Measurements from ENCODE around the gene ATF3. TPM values are rescaled to one million over a fixed set of nuclear protein-coding genes. Genes with fewer than 3 reads are reported as not detected.

Gene ATF3
- total RNA-seq, 2 experiments from 2014 or later = 12.1 to 12.5 TPM

DNA sequence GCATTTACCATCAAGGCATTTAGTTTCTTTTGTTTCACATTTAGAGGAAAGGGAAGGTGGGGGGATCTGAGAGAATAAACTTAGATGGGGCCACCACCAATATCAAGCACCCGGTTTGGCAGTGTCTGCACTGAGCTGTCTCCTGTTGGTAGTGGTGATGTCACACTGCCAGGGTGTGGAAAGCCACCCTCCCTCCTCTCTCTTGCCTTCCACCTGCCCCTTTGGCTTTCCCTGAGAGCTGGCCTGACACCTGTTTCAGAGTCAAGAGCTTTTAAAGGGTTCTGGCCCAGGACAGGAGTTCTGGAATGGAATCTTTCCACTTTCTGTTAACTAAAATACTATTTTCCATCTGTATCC is 13.4 kb downstream of the ATF3 start:
- ATAC-seq = peak; percentile 27
- H3K4me3 Mint-ChIP-seq = no peak overlapping the region
- DNase-seq = no peak
- POLR2A ChIA-PET = no interaction called here
- H3K27me3 Mint-ChIP-seq (ENCODE audit: low read depth) = no peaks in the 10 kb centered on the region
- H3K9me3 Mint-ChIP-seq (ENCODE audit: insufficient read depth) = no peaks in the 10 kb centered on the region
- peaks cover 19% of the 10 kb centered on the region for H3K4me1 Mint-ChIP-seq (ENCODE audit: low read depth)
- H3K36me3 Mint-ChIP-seq (ENCODE audit: low read depth) = peaks cover 37% of the 10 kb centered on the region
- CTCF ChIA-PET = interaction anchor here (1.3 to 1.5 kb wide), 2 partner anchors 9 to 166 kb away, joined by 4 to 5 read pairs; no protein-coding TSS in a partner anchor
- no peak overlapping the region for H3K27ac Mint-ChIP-seq

DNA sequence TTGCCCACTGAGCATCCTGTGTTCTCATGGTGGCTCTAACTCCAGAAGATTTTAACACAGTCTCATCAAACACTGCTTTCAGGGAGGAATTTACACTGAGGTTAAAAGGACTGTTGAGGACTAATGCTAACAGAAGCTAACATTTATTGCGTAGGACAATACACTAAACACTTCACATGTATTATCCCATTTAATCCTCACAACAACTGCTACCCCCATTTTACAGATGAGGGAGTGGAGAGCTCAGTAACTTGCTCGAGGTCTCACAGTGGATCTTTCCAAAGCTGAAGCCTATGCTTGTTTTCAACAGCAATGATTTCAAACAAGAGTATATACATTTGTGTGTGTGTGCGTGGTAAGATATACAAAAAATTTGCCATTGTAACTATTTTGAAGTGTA is 13.9 kb downstream of the ATF3 start:
- ChIA-PET POLR2A (no interaction called here), CTCF (interaction anchor here (1.3 to 1.5 kb wide), 2 partner anchors 9 to 167 kb away, joined by 4 to 5 read pairs; no protein-coding TSS in a partner anchor)
- H3K36me3 Mint-ChIP-seq (ENCODE audit: low read depth) = peaks cover 37% of the 10 kb centered on the region
- no peak overlapping the region for H3K4me3 Mint-ChIP-seq
- H3K27me3 Mint-ChIP-seq (ENCODE audit: low read depth) = peaks cover 2% of the 10 kb centered on the region
- no peak for DNase-seq
- peaks cover 19% of the 10 kb centered on the region for H3K4me1 Mint-ChIP-seq (ENCODE audit: low read depth)
- no peaks in the 10 kb centered on the region for H3K9me3 Mint-ChIP-seq (ENCODE audit: insufficient read depth)
- no peak overlapping the region for H3K27ac Mint-ChIP-seq
- ATAC-seq = peak; percentile 5

DNA sequence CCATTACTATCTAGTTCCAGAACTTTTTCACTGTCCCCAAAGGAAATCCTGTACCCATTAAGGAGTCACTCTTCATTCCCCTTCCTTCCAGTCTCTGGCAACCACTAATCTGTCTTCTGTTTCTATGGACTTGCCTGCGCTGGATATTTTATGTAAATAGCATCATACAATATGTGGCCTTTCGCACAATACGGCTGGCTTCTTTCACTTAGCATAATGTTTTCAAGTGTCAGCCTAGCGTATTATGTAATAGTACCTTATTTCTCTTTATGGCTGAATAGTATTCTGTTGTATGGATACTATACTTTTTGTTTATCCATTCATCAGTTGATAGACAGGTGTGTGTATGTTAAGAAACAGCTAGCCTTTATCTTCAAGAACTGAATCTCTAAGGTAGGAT is 14.3 kb downstream of the ATF3 start:
- ChIA-PET POLR2A (no interaction called here), CTCF (interaction anchor here (1.5 kb wide), 1 partner anchor 8 kb away, joined by 4 read pairs; no protein-coding TSS in a partner anchor)
- Mint-ChIP-seq H3K36me3 (ENCODE audit: low read depth) (peaks cover 34% of the 10 kb centered on the region), H3K4me3 (no peak overlapping the region), H3K4me1 (ENCODE audit: low read depth) (peaks cover 19% of the 10 kb centered on the region), H3K27me3 (ENCODE audit: low read depth) (peaks cover 3% of the 10 kb centered on the region), H3K9me3 (ENCODE audit: insufficient read depth) (no peaks in the 10 kb centered on the region), H3K27ac (no peak overlapping the region)
- ATAC-seq (peak; percentile 8), DNase-seq (no peak)

DNA sequence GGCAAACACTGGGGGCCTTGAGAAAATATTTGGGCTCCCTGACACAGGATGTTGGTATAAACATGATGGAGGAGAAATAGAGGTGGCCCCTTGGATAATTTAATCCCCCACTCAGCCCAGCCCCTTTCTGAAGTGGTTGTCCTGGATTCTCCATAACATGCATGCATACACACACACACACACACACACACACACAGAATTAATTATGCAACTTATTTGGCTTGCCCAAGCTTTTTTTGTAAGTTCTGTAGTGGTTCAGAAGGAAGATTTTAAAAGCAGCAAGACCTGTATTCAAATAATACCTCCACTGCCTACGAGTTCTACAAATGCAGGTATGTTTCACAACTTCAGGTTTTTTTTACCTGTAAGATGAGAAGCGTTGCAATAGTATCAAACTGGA is 15.0 kb downstream of the ATF3 start:
- CTCF ChIA-PET = no interaction called here
- POLR2A ChIA-PET = no interaction called here
- Mint-ChIP-seq H3K4me1 (ENCODE audit: low read depth) (peaks cover 19% of the 10 kb centered on the region), H3K27ac (no peak overlapping the region), H3K9me3 (ENCODE audit: insufficient read depth) (no peaks in the 10 kb centered on the region), H3K4me3 (no peak overlapping the region), H3K36me3 (ENCODE audit: low read depth) (peaks cover 27% of the 10 kb centered on the region), H3K27me3 (ENCODE audit: low read depth) (peaks cover 3% of the 10 kb centered on the region)
- DNase-seq (no peak), ATAC-seq (no peak)

DNA sequence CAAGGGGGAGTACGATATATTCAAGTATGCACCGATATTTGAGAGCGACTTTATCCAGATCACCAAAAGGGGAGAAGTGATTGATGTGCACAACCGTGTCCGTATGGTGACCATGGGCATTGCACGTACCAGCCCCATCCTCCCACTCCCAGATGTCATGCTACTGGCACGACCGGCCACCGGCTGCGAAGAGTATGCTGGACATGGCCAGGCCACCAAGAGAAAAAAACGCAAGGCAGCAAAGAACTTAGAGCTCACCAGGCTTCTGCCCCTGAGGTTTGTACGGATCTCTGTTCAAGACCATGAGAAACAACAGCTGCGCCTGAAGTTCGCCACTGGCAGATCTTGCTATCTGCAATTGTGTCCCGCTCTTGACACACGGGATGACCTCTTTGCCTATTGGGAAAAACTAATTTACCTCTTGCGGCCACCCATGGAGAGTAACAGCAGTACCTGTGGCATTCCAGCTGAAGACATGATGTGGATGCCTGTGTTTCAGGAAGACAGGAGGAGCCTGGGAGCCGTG is 16.5 kb downstream of the ATF3 start:
- ChIA-PET POLR2A (no interaction called here), CTCF (no interaction called here)
- H3K27me3 Mint-ChIP-seq (ENCODE audit: low read depth) = peaks cover 3% of the 10 kb centered on the region
- H3K9me3 Mint-ChIP-seq (ENCODE audit: insufficient read depth) = no peaks in the 10 kb centered on the region
- no peak overlapping the region for H3K27ac Mint-ChIP-seq
- no peak for DNase-seq
- H3K4me3 Mint-ChIP-seq = no peak overlapping the region
- H3K36me3 Mint-ChIP-seq (ENCODE audit: low read depth) = peaks cover 17% of the 10 kb centered on the region
- ATAC-seq = no peak
- peaks cover 18% of the 10 kb centered on the region for H3K4me1 Mint-ChIP-seq (ENCODE audit: low read depth)

DNA sequence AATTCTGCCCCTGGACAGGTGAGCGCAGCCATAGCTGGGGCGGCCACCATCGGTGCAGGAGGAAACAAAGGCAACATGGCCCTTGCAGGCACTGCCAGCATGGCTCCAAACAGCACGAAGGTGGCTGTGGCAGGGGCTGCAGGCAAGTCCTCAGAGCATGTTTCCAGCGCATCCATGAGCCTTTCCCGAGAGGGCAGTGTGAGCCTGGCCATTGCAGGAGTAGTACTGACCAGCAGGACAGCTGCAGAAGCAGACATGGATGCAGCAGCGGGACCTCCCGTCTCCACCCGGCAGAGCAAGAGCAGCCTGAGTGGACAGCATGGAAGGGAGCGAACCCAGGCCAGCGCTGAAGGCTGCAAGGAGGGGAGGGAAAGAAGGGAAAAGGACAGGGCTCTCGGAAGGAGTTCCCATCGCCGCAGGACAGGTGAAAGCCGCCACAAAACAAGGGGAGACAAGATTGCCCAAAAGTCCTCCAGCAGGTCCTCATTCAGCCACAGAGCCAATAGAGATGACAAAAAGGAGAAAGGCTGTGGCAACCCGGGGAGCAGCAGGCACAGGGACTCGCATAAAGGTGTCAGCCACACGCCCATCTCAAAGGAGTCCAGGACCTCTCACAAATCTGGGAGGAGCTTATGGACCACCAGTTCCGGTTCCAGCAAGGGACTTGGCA is 17.4 kb downstream of the ATF3 start:
- DNase-seq (no peak), ATAC-seq (no peak)
- POLR2A ChIA-PET = interaction anchor here (1.1 kb wide), 1 partner anchor 18 kb away, joined by 3 read pairs; the partner anchor contains the start of gene ATF3
- no peak overlapping the region for H3K27ac Mint-ChIP-seq
- H3K9me3 Mint-ChIP-seq (ENCODE audit: insufficient read depth) = no peaks in the 10 kb centered on the region
- CTCF ChIA-PET = no interaction called here
- H3K36me3 Mint-ChIP-seq (ENCODE audit: low read depth) = peaks cover 8% of the 10 kb centered on the region
- H3K4me3 Mint-ChIP-seq = no peak overlapping the region
- peaks cover 14% of the 10 kb centered on the region for H3K4me1 Mint-ChIP-seq (ENCODE audit: low read depth)
- peaks cover 3% of the 10 kb centered on the region for H3K27me3 Mint-ChIP-seq (ENCODE audit: low read depth)

DNA sequence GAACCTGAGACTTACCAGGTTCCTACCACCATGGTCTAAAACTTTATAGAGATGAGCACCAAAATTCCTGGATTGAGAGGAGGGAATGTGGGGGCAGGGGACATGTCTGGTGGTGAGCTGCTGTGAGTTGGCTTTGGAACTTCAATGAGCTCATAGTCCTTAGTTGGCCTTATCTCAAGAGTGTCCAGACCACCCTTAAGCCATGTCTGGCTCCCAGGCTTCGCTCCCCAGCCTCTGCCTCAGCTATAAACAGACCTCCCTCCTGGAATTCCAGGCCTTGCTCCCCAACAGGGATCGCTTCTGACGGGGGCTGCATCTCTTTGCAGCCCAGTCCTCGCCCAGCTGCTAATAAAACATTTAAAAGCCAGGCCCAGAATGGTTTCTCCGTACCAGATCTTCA is 19.5 kb downstream of the ATF3 start:
- ChIA-PET CTCF (interaction anchor here (1.2 to 1.4 kb wide), 2 partner anchors 148 to 151 kb away, joined by 3 to 4 read pairs; no protein-coding TSS in a partner anchor), POLR2A (interaction anchor here (0.6 kb wide), 1 partner anchor 579 kb away, joined by 3 read pairs; no protein-coding TSS in a partner anchor)
- ATAC-seq (no peak), DNase-seq (no peak)
- no peaks in the 10 kb centered on the region for H3K9me3 Mint-ChIP-seq (ENCODE audit: insufficient read depth)
- H3K36me3 Mint-ChIP-seq (ENCODE audit: low read depth) = peaks cover 2% of the 10 kb centered on the region
- H3K27me3 Mint-ChIP-seq (ENCODE audit: low read depth) = peaks cover 3% of the 10 kb centered on the region
- no peak overlapping the region for H3K4me3 Mint-ChIP-seq
- no peak overlapping the region for H3K27ac Mint-ChIP-seq
- H3K4me1 Mint-ChIP-seq (ENCODE audit: low read depth) = no peaks in the 10 kb centered on the region

DNA sequence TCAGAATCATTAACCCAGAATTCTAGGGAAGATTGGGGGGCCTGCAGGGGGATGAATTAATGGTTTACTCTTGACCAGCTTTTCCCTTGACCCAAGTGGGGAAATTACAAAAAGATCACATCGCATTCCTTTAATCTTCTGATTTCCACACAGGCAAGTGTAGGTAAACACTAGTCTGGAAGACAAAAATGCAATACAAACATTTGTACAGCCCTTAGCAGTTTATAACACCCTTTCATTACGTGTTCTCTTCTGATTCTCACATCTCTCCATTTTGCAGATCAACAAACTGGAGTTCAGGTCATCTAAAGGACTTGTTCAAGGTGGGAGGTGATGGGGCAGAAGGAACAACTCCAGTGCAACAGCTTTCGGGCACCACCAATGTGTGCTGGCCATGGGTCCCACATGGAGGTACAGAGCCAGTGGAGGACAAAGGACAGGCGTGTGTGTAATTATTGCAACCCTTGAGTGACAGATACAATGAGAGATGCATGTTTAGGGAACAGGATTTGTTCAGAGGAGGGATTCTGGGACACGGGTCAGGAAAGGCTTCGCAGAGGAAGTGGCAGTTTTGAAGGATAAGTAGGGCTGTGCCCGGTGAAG is 20.4 kb downstream of the ATF3 start:
- H3K36me3 Mint-ChIP-seq (ENCODE audit: low read depth) = peaks cover 2% of the 10 kb centered on the region
- peaks cover 3% of the 10 kb centered on the region for H3K27me3 Mint-ChIP-seq (ENCODE audit: low read depth)
- CTCF ChIA-PET = interaction anchor here (0.9 to 2.8 kb wide), 6 partner anchors 10 to 173 kb away, joined by 3 to 17 read pairs (median 4); no protein-coding TSS in a partner anchor
- no peaks in the 10 kb centered on the region for H3K4me1 Mint-ChIP-seq (ENCODE audit: low read depth)
- POLR2A ChIA-PET = no interaction called here
- no peak for ATAC-seq
- no peak for DNase-seq
- H3K27ac Mint-ChIP-seq = no peak overlapping the region
- no peaks in the 10 kb centered on the region for H3K9me3 Mint-ChIP-seq (ENCODE audit: insufficient read depth)
- H3K4me3 Mint-ChIP-seq = no peak overlapping the region

DNA sequence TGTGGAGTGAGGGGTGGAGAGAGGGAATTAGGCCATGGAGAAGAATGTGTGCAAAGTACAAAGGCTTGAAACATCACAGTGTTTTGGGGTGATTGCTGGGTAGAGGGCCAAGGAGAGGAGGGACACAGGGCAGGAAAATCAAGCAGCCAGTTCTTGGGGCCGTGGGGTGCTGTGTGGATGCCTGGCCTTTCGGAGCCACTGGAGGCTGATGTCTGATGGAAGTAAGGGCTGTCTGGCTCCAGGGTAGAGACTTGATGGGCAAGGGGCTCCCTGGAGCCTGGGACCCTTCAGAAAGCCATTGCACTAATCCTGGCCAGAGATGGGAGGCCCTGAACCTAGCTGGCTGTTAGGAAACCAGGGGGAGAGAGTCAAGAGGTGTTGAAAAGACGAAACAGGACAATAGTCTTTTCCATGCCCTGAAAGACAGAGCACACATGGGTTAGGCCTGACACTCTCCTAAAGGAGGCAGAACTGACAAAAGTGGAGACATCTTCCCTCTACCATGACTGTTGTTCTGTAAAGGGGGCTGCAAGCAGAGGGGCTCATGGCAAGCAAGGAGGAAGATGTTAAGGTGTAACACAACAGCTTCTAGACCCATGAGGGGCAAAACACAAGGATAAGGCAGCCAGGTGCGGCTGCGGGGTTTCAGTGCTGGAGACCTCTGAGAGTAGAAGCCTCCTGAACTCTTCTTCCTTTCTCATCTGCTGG is 21.0 kb downstream of the ATF3 start:
- Mint-ChIP-seq H3K27ac (no peak overlapping the region), H3K9me3 (ENCODE audit: insufficient read depth) (peaks cover 3% of the 10 kb centered on the region), H3K4me3 (no peak overlapping the region), H3K36me3 (ENCODE audit: low read depth) (peaks cover 6% of the 10 kb centered on the region), H3K27me3 (ENCODE audit: low read depth) (peaks cover 4% of the 10 kb centered on the region), H3K4me1 (ENCODE audit: low read depth) (peaks cover 2% of the 10 kb centered on the region)
- DNase-seq = no peak
- no peak for ATAC-seq
- CTCF ChIA-PET = interaction anchor here (0.9 to 2.8 kb wide), 7 partner anchors 11 to 174 kb away, joined by 3 to 17 read pairs (median 4); no protein-coding TSS in a partner anchor
- POLR2A ChIA-PET = no interaction called here

DNA sequence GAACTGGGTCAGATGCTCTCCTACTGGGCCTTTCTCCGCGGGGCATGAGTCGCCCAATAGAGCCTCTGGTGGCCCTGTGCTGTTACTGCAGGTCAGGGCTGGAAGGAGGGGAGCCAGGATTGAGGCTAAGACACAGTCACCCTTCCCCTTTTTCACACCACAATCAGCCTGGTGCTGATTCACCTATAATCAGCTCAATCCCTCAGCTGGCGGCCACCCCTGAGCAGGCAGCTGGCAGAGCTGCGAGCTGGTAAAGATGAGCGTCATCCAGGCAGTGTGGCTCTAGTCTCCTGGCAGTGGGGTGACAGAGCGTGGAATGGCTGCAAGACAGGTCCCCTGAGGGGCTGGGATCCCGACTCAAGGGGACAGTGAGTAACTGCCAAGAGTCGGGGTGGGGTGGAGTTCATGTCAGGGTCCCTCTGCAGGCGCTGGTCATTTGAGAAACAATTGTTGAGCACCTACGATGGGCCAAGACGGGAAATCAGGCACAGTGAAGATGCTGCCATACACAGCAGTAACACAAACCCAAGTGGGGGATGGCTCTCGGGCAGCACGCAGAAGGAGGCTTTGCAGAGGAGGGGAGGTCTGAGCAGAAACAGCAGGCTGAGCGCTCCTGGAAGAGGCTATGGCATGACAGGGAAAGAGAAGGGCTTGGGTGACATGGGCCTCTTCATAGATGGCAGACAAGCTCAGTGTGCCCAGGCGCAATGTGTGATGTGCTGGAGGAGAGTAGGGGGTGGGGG is 21.8 kb downstream of the ATF3 start:
- CTCF ChIA-PET = interaction anchor here (0.9 to 2.8 kb wide), 9 partner anchors 8 to 174 kb away, joined by 3 to 17 read pairs (median 4); no protein-coding TSS in a partner anchor
- Mint-ChIP-seq H3K36me3 (ENCODE audit: low read depth) (peaks cover 9% of the 10 kb centered on the region), H3K4me1 (ENCODE audit: low read depth) (peaks cover 9% of the 10 kb centered on the region), H3K4me3 (no peak overlapping the region), H3K27me3 (ENCODE audit: low read depth) (peaks cover 4% of the 10 kb centered on the region), H3K27ac (no peak overlapping the region), H3K9me3 (ENCODE audit: insufficient read depth) (peaks cover 3% of the 10 kb centered on the region)
- DNase-seq = peak; percentile 68
- POLR2A ChIA-PET = interaction anchor here (0.6 to 1.0 kb wide), 2 partner anchors 21 to 22 kb away, joined by 3 to 5 read pairs; partner anchors contain the start of gene ATF3
- ATAC-seq = peak; percentile 81

DNA sequence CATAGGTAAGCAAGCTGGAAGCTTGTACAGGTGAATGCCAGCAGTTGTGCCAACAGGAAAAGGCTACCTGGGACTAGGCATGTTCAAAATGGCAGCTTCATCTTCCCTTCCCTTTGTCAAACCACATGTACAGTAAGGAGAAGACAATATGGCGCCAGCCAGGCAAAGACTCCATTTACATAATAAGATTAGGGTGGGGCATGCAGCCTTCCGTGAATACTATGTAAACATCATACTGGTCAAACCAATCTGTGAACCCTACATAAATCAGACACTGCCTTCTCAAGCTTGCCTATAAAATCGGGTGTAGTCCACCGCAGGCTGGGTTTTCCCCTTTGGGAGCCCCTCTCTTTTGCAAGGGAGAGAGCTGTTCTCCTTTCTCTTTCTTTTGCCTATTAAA is 24.6 kb downstream of the ATF3 start:
- H3K9me3 Mint-ChIP-seq (ENCODE audit: insufficient read depth) = peaks cover 3% of the 10 kb centered on the region
- peaks cover 37% of the 10 kb centered on the region for H3K4me1 Mint-ChIP-seq (ENCODE audit: low read depth)
- no peak overlapping the region for H3K4me3 Mint-ChIP-seq
- DNase-seq (no peak), ATAC-seq (no peak)
- CTCF ChIA-PET = no interaction called here
- peaks cover 1% of the 10 kb centered on the region for H3K27me3 Mint-ChIP-seq (ENCODE audit: low read depth)
- H3K36me3 Mint-ChIP-seq (ENCODE audit: low read depth) = peaks cover 9% of the 10 kb centered on the region
- POLR2A ChIA-PET = interaction anchor here (1.2 kb wide), 1 partner anchor 25 kb away, joined by 4 read pairs; the partner anchor contains the start of gene ATF3
- no peak overlapping the region for H3K27ac Mint-ChIP-seq
